Measurements from ENCODE around the gene NHLRC3.

DNA sequence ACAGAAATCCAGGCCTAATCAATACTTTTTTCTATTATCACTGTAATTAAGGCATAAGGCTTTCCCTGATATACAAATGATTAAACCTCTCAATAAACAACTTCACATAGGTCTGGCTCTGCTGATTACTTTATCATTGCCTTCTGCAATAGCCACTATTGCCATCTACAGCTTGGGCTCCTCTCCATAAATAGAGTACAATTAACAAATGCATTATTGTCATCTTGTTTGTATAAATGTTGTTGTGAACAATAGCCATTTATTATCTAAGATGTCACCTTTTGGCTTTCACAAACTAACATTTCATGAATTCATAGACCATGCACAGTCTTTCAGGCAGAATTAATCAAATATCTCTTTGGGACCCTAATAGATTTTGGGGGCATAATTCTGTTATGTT, 53.3 kb downstream of the NHLRC3 start:
- TF ChIP-seq SP1 (CRISPR knock-in tag; IDR thresholded peaks at IDR 0.05) = no peak
- TF ChIP-seq SIX5 (IDR thresholded peaks at IDR 0.05; ENCODE audit: borderline replicate concordance in 1 of 2, insufficient read depth in 1 of 2, low read depth in 1 of 2, low read length in 2 of 2) = no peak
- TF ChIP-seq CTCF (IDR thresholded peaks at IDR 0.05 in 2 of 3, conservative IDR thresholded peaks at IDR 0.05 in 1 of 3; ENCODE audit: insufficient read depth in 2 of 3, low read depth in 1 of 3, low read length in 3 of 3) = no peak
- no peak for TF ChIP-seq REST (IDR thresholded peaks at IDR 0.05; ENCODE audit: borderline replicate concordance)
- no peak for TF ChIP-seq REST (CRISPR knock-in tag; IDR thresholded peaks at IDR 0.05; ENCODE audit: low read depth)
- no peak for TF ChIP-seq SAP30 (IDR thresholded peaks at IDR 0.05; ENCODE audit: borderline replicate concordance, insufficient read depth, low read depth, low read length, poor library complexity, severe bottlenecking)
- no peak for TF ChIP-seq SOX6 (IDR thresholded peaks at IDR 0.05)
- no peak for TF ChIP-seq CBFB (CRISPR knock-in tag; IDR thresholded peaks at IDR 0.05)
- no peak for TF ChIP-seq POLR2AphosphoS5 (IDR thresholded peaks at IDR 0.05; ENCODE audit: control insufficient read depth, insufficient read depth, low read depth, low read length)
- TF ChIP-seq, protein P1, sequence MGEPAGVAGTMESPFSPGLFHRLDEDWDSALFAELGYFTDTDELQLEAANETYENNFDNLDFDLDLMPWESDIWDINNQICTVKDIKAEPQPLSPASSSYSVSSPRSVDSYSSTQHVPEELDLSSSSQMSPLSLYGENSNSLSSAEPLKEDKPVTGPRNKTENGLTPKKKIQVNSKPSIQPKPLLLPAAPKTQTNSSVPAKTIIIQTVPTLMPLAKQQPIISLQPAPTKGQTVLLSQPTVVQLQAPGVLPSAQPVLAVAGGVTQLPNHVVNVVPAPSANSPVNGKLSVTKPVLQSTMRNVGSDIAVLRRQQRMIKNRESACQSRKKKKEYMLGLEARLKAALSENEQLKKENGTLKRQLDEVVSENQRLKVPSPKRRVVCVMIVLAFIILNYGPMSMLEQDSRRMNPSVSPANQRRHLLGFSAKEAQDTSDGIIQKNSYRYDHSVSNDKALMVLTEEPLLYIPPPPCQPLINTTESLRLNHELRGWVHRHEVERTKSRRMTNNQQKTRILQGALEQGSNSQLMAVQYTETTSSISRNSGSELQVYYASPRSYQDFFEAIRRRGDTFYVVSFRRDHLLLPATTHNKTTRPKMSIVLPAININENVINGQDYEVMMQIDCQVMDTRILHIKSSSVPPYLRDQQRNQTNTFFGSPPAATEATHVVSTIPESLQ (CRISPR knock-in tag; IDR thresholded peaks at IDR 0.05) = no peak
- no peak for TF ChIP-seq CHD2 (IDR thresholded peaks at IDR 0.05; ENCODE audit: low read depth, low read length)
- no peak for TF ChIP-seq ZNF830 (CRISPR knock-in tag; IDR thresholded peaks at IDR 0.05)
- TF ChIP-seq, protein P2, sequence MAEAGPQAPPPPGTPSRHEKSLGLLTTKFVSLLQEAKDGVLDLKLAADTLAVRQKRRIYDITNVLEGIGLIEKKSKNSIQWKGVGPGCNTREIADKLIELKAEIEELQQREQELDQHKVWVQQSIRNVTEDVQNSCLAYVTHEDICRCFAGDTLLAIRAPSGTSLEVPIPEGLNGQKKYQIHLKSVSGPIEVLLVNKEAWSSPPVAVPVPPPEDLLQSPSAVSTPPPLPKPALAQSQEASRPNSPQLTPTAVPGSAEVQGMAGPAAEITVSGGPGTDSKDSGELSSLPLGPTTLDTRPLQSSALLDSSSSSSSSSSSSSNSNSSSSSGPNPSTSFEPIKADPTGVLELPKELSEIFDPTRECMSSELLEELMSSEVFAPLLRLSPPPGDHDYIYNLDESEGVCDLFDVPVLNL (CRISPR knock-in tag; IDR thresholded peaks at IDR 0.05; ENCODE audit: low read depth) = no peak
